ENCODE measurements around the gene GLP2R.
A peak's percentile ranks its signal among the peaks of the same experiment; 100 is the strongest.

GLP2R gene

DNA sequence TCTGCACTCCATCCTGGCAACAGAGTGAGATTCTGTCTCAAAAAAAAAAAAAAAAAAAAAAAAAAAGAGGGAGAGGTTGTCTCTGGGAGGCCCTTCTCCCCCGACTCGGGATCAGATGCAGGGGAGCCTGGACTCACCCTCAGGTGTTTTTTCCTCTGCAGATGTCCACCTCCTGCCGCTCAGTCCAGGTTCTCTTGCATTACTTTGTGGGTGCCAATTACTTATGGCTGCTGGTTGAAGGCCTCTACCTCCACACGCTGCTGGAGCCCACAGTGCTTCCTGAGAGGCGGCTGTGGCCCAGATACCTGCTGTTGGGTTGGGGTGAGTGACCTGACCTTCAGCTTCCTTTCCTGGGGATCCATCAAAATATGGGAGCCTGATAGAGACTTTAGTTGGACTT is 34.1 kb downstream of the GLP2R start:
- no peak for DNase-seq

DNA sequence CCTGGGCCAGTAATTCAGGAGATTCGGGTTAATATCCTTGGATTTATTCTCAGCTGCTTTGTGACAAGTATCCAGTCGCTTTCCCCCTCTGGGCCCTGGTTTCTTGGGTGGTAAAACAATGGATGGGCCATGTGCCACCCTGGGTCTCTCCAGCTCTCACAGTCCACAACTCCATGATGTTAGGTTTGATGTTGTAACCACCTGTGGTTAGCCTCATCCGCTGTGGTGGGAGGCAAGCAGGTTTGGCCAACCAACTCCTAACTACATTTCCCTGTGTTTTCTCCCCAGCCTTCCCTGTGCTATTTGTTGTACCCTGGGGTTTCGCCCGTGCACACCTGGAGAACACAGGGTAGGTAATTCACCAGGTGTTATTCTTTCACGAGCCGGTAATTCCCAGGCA is 35.1 kb downstream of the GLP2R start:
- no peak for DNase-seq

DNA sequence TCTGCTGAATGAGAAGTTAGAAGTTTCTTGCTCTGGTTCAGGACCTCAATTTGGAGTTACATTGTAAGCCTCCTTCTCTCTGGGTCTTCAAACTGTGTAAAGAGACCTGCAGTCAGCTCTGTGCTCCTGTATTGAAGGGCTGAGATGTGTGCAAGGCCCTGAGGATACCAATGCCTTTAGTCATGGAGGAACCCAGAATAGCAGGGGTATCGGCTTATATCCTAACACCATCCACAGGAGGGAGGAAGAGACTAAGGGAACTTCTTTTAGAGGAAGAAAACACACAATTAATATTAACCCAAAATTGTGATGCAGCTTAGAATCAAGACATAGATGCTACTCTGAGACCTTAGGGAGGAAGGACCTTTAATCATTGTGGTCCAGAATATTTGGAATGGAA is 36.5 kb downstream of the GLP2R start:
- DNase-seq, result no peak

DNA sequence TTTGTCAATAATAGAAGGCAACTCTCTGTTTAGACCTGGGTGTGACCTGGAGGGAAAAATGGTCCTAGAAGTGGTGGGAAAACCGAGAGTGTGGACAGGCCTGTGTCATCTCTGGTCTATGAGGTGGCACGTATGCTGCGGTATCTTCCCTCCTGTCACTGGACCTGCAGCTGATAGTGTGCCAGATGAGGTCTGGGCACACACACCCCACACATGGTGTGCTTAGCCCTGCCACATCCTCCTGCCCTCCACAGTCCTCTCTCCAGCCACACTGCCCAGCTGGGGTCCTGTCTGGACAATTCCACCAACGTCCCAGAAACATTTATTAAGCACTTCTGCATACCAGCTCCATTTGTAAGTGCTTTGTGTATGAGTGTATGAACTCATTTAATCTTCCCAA is 37.2 kb downstream of the GLP2R start:
- no peak for DNase-seq

DNA sequence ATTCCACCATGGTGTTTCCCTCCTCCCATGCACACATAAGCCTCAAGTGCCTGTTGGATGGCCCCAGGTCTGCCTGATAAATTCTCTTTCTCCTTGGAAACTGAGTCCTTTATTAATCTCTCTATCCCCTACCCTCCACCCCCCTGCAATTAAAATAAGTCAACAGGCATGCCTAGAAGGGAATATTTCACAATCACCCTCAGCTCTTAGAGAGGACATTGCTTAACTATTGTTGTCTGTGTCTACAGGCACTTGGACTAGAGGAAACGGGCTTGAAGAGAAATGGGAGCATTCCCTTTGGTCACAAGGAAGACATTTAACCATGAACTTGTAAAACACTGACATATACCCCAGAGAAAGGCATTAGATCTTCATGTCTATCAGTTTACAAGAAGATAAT is 39.9 kb downstream of the GLP2R start:
- DNase-seq, result no peak

DNA sequence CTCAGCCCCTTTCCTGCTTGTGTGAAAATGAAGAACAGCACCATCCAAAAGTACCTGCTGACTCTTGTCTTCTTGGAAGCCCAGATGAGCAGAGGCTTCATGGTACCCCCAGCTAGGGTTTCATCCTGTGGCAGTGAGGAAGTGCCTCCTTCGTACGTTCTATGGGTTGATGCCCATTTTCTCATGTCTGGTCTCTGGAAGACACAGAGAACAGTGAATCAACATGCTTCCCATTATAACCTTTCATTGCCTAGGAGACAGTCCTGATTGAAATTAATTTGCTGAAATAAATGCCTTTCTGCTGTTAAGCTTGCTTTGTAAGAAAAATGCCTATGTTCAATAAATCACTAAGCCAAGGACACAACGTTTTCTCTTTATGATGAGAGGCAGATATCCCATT is 42.8 kb downstream of the GLP2R start:
- DNase-seq, result no peak

DNA sequence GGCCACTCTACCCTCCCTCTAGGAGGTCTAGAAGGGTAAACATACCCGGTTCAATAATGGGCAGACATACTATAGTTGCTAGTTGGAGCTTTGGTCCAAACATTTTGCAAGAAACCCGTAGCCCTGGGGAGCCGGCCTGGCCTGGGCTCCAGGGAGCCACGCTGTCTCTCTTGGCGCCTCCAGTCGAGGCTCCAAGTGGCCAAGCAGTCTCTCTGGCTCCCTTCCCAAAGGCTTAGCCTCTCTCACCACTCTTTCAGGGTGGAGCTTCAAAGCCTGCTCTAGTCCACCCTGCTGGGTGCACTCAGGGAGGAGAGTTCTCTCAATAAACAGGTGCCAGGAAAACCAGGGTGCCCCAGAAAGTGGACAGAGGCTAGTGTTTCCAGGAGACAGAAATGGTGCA is 47.1 kb downstream of the GLP2R start:
- DNase-seq, result no peak

DNA sequence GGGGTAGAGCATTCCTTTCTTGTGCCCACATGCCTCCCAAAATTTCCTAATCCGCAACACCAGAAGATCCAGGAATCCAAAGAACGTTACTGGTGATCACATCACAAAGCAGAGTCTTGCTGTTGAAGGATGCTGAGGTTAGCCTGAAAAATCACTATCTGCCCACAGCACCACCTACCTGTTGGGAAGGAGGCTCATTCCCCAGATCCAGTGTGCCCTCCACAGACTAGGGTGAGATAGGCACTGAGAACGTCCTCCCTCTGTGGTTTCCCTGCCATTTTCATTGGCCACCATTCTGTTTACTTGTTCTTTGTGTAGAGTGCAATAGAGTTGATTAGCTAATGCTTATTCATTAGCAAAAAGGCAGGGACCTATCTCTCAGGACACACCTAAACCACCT is 49.0 kb downstream of the GLP2R start:
- no peak for DNase-seq

DNA sequence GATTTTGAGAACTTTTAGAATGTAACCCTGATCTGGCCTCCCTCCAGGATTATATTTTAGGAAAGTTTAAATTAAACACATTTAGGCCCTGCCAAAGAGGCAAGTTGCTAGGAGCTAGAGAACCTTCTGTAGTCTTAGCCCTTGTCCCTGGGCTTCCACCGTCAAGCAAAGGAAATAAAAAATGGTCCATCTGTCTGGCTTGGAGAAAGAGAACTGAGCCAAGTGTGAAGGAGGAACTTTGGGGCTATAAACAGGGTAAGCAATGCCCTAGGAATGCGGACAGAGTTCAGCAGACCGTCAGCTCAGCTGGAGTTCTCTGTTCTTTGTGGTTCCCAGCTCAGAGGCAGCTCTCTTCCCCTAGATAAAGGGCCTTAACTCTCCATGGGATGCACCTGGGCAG is 49.7 kb downstream of the GLP2R start:
- peak; percentile 61 for DNase-seq

DNA sequence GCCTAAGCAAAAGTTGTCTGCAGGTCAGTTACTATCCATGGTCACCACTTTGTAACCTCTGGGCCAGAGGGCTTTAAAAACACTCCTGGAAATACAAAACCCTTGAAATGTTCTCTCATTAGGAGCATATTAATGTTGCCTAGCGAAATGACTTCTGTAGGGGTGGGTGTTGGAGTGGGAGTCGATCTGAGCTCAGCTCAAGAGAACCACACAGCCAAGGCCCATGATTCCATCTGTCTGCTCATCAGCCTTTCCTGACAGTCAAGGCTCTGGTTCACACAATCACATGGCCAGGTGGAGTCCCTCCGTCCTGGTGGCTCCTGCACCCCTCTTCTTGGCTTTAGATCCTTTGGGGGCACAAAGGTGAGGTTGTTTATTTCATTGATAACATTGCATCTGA is 52.6 kb downstream of the GLP2R start:
- no peak for DNase-seq

DNA sequence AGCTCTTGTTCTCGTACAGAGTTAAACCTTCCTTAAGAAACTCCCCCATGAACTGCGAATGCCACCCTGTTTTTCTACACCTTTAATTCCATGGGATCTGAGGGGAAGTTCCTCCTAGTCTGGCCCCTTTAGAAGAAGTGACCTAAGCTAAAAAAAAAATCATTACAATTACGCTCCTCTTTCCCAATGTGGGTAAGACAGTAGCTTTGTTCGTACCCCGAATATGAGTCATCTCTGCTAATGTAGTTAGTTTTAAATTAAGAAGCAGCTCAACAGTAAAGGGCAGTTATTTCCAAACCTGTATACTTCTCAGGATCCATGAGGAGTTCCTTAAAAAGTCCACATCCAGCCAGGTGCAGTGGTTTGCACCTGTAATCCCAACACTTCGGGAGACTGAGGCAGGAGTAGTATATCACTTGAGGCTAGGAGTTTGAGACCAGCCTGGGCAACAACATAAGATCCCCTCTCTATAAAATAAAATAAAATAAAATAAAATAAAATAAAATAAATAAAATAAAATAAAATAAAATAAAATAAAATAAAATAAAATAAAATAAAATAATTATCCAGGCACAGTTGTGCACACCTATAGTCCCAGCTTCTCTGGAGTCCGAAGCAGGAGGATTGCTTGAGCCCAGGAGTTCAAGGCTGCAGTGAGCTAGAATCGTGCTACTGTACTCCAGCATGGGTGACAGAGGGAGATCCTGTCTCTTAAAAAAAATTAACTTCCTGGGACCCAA is 53.2 kb downstream of the GLP2R start:
- DNase-seq, result peak; percentile 73

DNA sequence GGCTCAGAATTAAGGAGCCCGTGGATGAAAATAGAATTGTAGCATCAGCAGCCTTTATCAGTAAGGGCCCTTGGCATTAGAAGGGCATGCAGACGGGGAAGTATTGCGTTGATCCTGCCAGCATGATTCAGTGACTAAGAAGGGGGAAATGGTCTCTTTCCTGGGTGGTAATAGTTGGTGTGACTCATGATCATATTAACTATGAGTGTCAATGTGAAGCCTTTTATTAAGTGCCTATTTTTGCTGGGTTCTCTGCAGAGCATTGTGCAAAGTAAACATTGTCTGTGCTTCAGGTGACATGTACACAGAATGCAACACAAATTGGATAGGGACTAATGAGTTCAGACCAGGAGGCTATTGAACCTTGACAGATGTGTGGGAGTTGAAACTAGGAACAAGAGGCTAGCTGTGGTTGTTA is 54.9 kb downstream of the GLP2R start:
- DNase-seq, result peak; percentile 49

DNA sequence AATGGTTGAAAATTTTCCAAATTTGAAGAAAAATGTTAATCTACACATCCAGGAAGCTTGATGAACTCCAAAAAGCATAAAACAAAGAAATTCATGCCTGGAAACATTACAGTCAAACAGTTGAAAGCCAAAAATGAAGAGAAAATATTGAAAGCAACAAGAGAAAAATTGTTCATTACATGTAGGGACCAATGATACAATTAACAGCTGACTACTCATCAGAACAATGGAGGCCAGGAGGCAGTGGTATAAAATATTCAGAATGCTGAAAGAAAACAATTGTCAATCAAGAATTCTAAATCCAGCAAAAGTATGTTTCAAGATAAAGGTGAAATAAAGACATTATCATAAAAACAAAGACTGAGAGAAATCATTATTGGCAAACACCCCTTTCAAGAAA is 57.7 kb downstream of the GLP2R start:
- DNase-seq, result no peak

DNA sequence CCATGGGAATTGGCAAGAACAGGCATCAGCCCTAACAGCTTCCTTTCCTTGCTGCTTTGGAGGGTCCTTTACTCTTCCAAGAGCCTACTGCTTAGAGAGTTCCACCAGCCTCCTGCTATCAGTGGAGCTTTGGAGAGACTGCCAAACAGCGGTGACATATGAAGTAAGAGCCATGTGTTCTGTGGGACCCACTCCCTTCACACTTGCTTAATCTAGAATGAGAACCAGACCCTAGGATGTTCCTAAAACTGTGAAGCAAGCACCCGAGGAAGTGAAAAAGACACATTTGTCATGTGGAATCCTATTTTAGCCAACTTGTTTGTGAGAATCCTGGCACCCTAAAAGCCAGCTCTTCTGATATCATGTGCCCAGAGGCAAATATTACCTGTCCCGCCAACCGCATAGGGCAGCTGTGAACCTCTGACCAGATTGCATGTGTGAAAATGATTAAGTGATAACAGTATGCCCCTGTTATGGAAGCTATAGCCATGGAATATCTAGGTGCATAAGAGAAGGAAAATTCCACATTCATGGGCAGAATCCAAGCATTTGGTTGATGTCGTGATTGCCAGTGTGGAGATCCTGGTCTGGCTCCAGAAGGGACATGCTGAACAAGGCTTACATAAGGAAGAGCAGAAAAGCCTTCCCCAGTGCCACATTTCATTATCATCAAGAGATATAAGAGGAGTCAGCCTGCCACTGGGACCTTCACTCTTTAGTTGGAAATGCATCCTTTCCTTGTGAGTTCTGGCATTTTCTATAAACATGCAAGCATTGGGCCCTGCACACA is 60.6 kb downstream of the GLP2R start:
- no peak for DNase-seq

DNA sequence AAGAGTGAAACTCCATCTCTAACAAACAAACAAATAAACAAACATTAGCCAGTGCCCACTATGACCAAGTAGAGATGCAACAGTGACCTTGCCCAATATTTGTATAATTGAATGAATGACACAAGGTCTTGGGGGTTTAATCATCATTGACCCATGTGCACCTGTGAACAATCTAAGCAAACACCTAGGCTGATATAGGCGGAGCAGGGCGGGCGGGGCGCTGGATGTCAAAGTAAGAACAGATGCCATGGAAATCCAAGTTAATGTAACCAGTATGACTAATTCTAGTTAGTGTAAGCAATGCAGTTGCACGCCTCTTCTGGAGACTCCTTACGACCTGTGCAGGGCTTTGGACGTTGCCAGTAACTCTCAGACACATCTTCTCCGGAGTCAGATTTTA is 61.8 kb downstream of the GLP2R start:
- no peak for DNase-seq

DNA sequence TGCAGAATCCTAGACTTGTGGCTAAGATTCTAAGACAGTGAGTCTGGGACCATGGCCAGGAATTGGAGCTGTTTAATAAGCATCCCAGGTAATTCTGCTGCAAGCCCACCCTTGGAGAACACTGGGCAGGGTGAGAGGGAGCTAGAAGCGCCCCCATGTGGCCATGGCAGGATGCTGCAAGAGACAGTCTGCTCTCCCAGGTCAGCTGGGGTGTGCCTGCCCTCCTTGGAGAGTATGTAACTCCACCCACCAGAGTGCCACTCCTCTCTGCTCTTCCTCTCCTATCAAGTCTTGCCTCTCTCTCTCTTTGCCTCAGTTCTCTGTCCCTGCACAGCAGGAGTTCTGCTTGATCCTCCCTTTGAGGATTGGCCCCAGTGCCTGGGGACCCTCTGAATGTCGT is 64.4 kb downstream of the GLP2R start:
- DNase-seq, result no peak

DNA sequence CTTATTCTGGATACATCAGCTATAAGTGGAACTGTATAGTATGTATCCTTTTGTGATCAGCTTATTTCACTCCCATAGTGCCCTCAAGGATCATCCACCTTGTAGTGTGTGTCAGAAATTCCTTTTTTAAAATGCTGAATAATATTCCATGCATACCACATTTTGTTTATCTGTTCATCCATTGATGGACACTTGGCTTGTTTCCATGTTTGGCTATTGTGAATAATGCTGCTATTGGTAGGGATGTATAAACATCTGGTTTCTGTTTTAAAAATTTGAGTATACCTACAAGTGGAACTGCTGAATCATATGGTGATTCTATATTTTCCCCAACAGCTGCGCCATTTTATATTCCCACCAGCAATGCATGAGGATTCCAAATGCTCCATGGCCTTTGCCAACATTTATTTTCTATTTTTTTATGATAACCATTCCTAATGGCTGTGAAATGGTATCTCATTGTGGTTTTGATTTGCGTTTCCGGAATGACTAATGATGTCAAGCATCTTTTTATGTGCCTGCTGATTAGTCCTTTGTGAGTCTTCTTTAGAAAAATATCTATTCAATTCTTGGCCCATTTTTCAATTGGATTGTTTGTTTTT is 67.8 kb downstream of the GLP2R start:
- peak; percentile 76 for DNase-seq

DNA sequence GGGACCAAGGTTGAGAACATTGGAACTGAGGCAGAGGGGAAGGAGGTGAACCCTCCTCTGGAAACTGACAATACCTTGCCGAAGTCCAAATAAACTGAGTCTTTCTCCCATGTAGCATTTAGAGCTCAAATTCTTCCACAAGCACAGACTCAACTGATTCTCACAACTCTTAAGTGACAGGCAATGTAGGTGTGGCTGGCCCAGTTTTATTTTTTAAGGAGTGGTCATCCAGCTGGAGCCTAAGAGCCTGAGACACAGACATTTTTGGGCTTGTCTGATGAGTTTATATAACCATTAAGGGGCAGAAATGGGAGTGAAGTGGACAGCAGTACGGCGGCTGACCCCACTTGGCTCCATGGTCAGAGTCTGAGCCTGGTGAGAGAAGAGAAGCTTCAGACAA is 68.5 kb downstream of the GLP2R start:
- no peak for DNase-seq

DNA sequence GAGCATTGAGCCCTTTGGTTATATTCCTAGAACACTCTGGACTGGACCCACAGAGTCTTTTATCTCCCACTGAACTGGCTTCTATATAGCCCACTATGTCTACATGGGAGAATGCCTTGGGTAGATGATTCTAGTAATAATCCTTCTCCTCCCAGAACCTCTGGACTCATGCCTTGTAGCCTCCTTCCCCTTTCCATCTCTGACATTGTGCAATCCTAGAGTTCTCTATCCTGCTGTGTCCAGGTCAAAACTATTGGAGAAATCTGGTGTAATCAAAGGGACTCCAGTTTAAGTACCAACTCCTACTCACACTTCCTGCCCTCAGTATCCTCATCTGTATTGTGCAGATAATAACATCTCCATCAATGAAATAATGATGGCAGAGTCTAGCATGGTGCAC is 70.2 kb downstream of the GLP2R start:
- DNase-seq, result no peak

DNA sequence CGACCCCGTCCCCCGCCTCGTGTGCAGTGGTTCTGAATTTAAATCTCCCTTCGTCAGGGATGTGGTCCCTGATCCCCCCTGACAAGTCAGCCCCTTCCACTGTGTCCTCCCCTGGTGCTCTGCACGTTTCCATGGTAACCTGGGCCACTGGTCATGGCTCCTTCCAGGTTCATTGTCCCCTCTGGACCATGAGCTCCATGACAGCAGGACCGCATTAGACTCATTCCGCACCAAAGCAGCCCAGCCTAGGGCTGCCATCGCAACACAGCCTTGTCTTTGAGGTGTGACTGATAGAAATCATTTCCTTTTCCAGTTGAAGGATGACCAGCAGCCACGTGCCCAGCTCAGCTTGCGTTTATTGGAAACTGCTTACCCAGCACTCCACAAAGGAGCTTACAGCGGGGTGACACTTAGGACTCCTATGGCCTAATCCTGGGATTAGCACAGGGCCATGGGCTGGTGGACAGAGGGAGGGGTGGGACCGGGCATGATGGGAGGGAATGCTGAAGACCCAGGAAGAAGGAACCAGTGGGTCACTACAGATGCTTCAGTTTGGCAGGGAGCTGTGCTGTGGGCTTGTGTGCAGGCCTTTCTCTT is 71.7 kb downstream of the GLP2R start:
- no peak for DNase-seq

DNA sequence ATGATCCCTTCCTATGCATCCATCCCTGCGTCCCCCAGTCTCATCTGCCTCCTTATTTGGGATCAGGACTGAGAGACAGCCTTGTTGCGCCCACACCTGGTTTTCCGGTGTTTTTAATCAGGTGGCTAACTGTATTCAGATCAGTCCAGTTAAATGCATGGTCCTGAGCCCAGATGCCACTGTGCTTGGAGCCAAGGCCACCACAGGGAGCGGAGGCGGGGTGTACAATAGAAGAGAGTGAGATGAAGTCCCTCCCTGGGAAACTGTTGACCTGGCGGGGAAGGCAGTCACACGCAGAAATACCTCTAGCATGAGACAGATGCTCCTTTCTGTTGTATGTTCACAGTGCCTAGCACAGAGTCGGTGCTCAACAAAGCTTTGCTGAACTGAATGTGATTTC is 73.1 kb downstream of the GLP2R start:
- DNase-seq, result no peak

DNA sequence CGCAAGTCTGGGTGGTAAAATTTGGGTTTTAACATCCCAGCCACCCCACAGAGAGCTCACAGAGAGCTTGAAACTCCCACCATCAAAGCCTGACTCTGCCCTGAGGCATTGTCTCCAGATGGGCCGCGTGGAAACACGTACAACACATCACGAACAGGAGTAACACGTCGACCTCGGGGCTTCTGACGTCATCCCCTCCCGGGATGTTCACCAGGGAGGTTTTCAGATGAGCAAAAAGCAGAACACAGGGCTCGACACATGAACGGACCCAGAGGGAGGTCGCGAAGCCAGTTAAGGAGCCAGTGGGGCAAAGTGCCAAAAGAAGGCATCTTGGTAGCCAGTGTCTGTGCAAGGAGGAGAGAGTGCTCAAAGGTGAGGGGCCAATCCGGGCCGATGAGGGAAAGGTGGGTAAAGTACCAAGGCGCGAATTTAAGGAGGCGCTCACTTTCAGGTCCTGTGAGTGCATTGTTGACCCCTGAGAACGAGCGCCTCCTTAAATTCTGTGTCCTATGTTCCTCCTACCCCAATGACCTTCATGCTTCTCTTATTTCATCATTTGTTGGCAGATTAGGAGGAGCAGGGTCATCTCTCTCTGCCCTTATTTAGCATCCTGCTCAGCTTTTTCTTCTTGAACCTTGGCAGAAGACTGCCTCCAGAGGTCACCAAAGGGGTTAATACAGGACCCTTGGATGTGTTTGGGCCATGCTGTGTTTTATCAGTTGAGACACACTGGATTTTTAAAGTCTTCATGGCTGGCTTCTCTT is 73.7 kb downstream of the GLP2R start:
- peak; percentile 22 for DNase-seq
